DND-41 (cell line): Measurements from ENCODE around the gene HSD3B1.
"Not testable (repeated sequence)": the region's sequence is repeated elsewhere in the genome, so short reads cannot be mapped to it uniquely, and the experiment has no call there.

Experiments used
- ATAC-seq: fragments of 200-7000 bp; cut with Tn5 transposase; 3 replicates; pipeline ENCODE4 v1.9.1; 2021; ENCODE audit warnings: low read depth; ENCODE audit not compliant: insufficient read depth
- DNase-seq: peaks from one replicate; pipeline ENCODE4 v3.0.0-alpha.2; 2020
- H2AFZ ChIP-seq: 2 replicates; pipeline ENCODE4 v1.6.0; 2012; ENCODE audit warnings: low read depth, low read length
- H3K27ac ChIP-seq: 2 replicates; pipeline ENCODE4 v1.5.1; 2012; ENCODE audit warnings: low read length, inconsistent platforms
- H3K27me3 ChIP-seq: fragments of 200-600 bp; sonication (generic); 2 replicates; pipeline ENCODE4 v1.6.0; 2012; ENCODE audit warnings: low read length, mild to moderate bottlenecking, inconsistent platforms; ENCODE audit not compliant: insufficient read depth, poor library complexity
- H3K36me3 ChIP-seq: 2 replicates; pipeline ENCODE4 v1.5.1; 2012; ENCODE audit warnings: low read length, inconsistent platforms; ENCODE audit not compliant: insufficient read depth
- H3K4me1 ChIP-seq: 2 replicates; pipeline ENCODE4 v1.5.1; 2012; ENCODE audit warnings: mild to moderate bottlenecking, low read length; ENCODE audit not compliant: insufficient read depth
- H3K4me2 ChIP-seq: 2 replicates; pipeline ENCODE4 v1.6.0; 2012; ENCODE audit warnings: mild to moderate bottlenecking, moderate library complexity, low read length, inconsistent platforms; ENCODE audit not compliant: insufficient read depth
- H3K4me3 ChIP-seq, 2 experiments: fragments of 200-600 bp in 1 of 2; shearing (Covaris generic) in 1 of 2; 2 replicates each; pipeline ENCODE4 v1.5.1; 2012 to 2016; ENCODE audit warnings: inconsistent platforms in 2 of 2, low read length in 2 of 2, mild to moderate bottlenecking in 2 of 2, low read depth in 1 of 2, moderate library complexity in 1 of 2
- H3K79me2 ChIP-seq: 2 replicates; pipeline ENCODE4 v1.6.0; 2012; ENCODE audit warnings: low read length, inconsistent platforms; ENCODE audit not compliant: insufficient read depth
- H3K9ac ChIP-seq: 2 replicates; pipeline ENCODE4 v1.6.0; 2012; ENCODE audit warnings: low read depth, mild to moderate bottlenecking, inconsistent platforms, low read length, moderate library complexity
- H3K9me3 ChIP-seq: 2 replicates; pipeline ENCODE4 v1.5.1; 2012; ENCODE audit warnings: low read length, moderate library complexity, mild to moderate bottlenecking, inconsistent platforms; ENCODE audit not compliant: insufficient read depth, severe bottlenecking
- H4K20me1 ChIP-seq: 2 replicates; pipeline ENCODE4 v1.6.0; 2012; ENCODE audit warnings: low read length; ENCODE audit not compliant: insufficient read depth
- EZH2 ChIP-seq: IDR thresholded peaks from 3 replicates; pipeline ENCODE4 v1.6.1; 2012; ENCODE audit warnings: borderline replicate concordance, low read depth, mild to moderate bottlenecking, moderate library complexity, low read length, inconsistent platforms; ENCODE audit not compliant: severe bottlenecking
- TF ChIP-seq, protein P1 (sequence below): IDR thresholded peaks from 2 replicates; pipeline ENCODE4 v1.5.1; 2012; ENCODE audit warnings: borderline replicate concordance, low read length, moderate library complexity, mild to moderate bottlenecking; ENCODE audit not compliant: poor library complexity, severe bottlenecking; ENCODE audit errors: extremely low read depth

The HSD3B1 gene

GRCh38 chr1:119556423-119556822 lies 49.4 kb downstream of the HSD3B1 start:
- H4K20me1 ChIP-seq: no peaks in the 10 kb centered on the region
- no peak overlapping the region for H3K9ac ChIP-seq
- TF ChIP-seq, protein P1, sequence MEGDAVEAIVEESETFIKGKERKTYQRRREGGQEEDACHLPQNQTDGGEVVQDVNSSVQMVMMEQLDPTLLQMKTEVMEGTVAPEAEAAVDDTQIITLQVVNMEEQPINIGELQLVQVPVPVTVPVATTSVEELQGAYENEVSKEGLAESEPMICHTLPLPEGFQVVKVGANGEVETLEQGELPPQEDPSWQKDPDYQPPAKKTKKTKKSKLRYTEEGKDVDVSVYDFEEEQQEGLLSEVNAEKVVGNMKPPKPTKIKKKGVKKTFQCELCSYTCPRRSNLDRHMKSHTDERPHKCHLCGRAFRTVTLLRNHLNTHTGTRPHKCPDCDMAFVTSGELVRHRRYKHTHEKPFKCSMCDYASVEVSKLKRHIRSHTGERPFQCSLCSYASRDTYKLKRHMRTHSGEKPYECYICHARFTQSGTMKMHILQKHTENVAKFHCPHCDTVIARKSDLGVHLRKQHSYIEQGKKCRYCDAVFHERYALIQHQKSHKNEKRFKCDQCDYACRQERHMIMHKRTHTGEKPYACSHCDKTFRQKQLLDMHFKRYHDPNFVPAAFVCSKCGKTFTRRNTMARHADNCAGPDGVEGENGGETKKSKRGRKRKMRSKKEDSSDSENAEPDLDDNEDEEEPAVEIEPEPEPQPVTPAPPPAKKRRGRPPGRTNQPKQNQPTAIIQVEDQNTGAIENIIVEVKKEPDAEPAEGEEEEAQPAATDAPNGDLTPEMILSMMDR: no peak
- no peak for TF ChIP-seq EZH2
- H3K36me3 ChIP-seq: no peaks in the 10 kb centered on the region
- H2AFZ ChIP-seq: no peak overlapping the region
- no peak overlapping the region for H3K4me3 ChIP-seq
- no peaks in the 10 kb centered on the region for H3K4me1 ChIP-seq
- H3K9me3 ChIP-seq: no peaks in the 10 kb centered on the region
- ATAC-seq: no peak
- H3K27ac ChIP-seq: no peak overlapping the region
- no peaks in the 10 kb centered on the region for H3K79me2 ChIP-seq
- no peak for DNase-seq
- no peak overlapping the region for H3K4me2 ChIP-seq
- H3K27me3 ChIP-seq: no peaks in the 10 kb centered on the region

DNA sequence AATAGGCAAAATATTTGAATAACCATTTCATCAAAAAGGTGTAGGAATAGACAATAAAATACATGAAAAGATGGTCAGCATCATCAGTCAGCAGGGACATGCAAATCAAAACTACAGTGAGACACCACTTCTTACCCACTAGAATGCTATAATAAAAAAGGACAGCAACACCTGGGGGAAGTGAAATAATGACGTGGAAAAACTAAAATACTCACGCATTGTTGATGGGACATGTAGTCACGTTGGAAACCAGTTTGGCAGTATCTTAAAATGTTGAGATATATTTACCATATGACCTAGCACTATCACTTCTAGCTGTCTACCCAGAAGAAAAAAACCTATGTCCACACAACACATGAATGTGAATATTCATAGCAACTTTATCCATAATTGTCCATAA lies 53.4 kb downstream of the HSD3B1 start:
- not testable (repeated sequence) for H3K4me2 ChIP-seq, H3K4me3 ChIP-seq, H4K20me1 ChIP-seq, ATAC-seq, H3K36me3 ChIP-seq, H3K9me3 ChIP-seq, H3K79me2 ChIP-seq, H3K27me3 ChIP-seq, DNase-seq, H2AFZ ChIP-seq, H3K27ac ChIP-seq, H3K4me1 ChIP-seq, H3K9ac ChIP-seq

DNA sequence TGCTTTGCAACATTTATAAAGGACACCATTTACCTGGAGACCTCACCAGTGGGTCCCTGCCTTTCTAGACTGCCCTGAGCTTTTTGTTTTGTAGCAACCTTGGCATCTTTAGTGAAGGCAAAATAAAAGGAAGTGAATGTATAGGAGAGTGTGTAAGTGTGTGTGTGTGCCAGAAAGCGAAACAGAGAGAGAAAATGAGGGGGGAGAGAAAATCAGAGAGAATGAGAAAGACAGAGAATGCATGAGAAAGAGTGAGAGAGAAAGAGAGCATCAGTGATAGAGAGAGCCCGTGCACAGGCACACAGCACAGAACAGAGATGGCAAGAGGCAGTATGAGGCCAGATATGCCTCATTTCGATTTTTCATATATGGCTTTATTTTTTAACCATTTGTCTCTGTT lies 57.5 kb downstream of the HSD3B1 start:
- ATAC-seq (no peak), DNase-seq (no peak)
- H4K20me1 ChIP-seq: no peaks in the 10 kb centered on the region
- H2AFZ ChIP-seq: no peak overlapping the region
- H3K9me3 ChIP-seq: no peaks in the 10 kb centered on the region
- TF ChIP-seq, protein P1: no peak
- no peak for TF ChIP-seq EZH2
- no peaks in the 10 kb centered on the region for H3K79me2 ChIP-seq
- H3K36me3 ChIP-seq: no peaks in the 10 kb centered on the region
- H3K9ac ChIP-seq: no peak overlapping the region
- H3K4me3 ChIP-seq: no peak overlapping the region
- H3K4me1 ChIP-seq: no peaks in the 10 kb centered on the region
- H3K27me3 ChIP-seq: peaks cover 8% of the 10 kb centered on the region
- H3K27ac ChIP-seq: no peak overlapping the region
- H3K4me2 ChIP-seq: no peak overlapping the region
